Activated CD8-positive, alpha-beta memory T cell treated with anti-CD3 and anti-CD28 coated beads, Interleukin-2, amount 10 ng/mL, durations not matched to agents 7 days and 5 days (primary cell): ENCODE results near the gene NDE1. TPM values are rescaled to one million over a fixed set of nuclear protein-coding genes. Genes with fewer than 3 reads are reported as not detected.

ENCODE experiments used
- ATAC-seq: fragments of 150-1000 bp; cut with Tn5 transposase; one replicate; pipeline ENCODE4 v1.10.0; 2021; ENCODE audit warnings: moderate library complexity
- CTCF ChIA-PET: fragments of 350-600 bp; sonication (Branson Sonifier 250); formaldehyde crosslinking; loops from one replicate; lab custom pipeline; 2021; ENCODE audit warnings: antibody characterized with exemption; lab: Charles Lee
- DNase-seq: peaks from one replicate; pipeline ENCODE4 v3.0.0-alpha.2; 2020
- H3K27ac Mint-ChIP-seq: one replicate; pipeline ENCODE4 v1.8.0; 2021; ENCODE audit warnings: mild to moderate bottlenecking, mixed read lengths
- H3K27me3 Mint-ChIP-seq: one replicate; pipeline ENCODE4 v1.8.0; 2021; ENCODE audit warnings: mixed read lengths
- H3K36me3 Mint-ChIP-seq: one replicate; pipeline ENCODE4 v1.8.0; 2021; ENCODE audit warnings: mild to moderate bottlenecking, mixed read lengths
- H3K4me1 Mint-ChIP-seq: one replicate; pipeline ENCODE4 v1.8.0; 2021; ENCODE audit warnings: mixed read lengths
- H3K4me3 Mint-ChIP-seq: one replicate; pipeline ENCODE4 v1.8.0; 2021; ENCODE audit warnings: mild to moderate bottlenecking, moderate library complexity, mixed read lengths
- H3K9me3 Mint-ChIP-seq: one replicate; pipeline ENCODE4 v1.8.0; 2022; ENCODE audit warnings: low read depth, mixed read lengths
- total RNA-seq, 2 experiments: library from RNA; stranded (reverse); gene quantifications; one replicate each; pipeline ENCODE4 v1.2.3, GENCODE V29; 2021

NDE1 gene
- total RNA-seq, 2 experiments from 2014 or later = 127 to 138 TPM

- Mint-ChIP-seq H3K4me1 (peaks cover 2% of the 10 kb centered on the region), H3K9me3 (no peaks in the 10 kb centered on the region)
- CTCF ChIA-PET = interaction anchor here (0.6 to 2.5 kb wide), 8 partner anchors 11 to 426 kb away, joined by 3 to 15 read pairs (median 4); no protein-coding TSS in a partner anchor
These were observed 115.8 kb downstream of the NDE1 start for GRCh38 chr16:15765880-15766279.

GRCh38 chr16:15766918-15767317 lies 116.9 kb downstream of the NDE1 start:
- H3K4me1 Mint-ChIP-seq = peaks cover 2% of the 10 kb centered on the region
- no peak overlapping the region for H3K4me3 Mint-ChIP-seq
- no peak overlapping the region for H3K27ac Mint-ChIP-seq
- CTCF ChIA-PET = interaction anchor here (1.2 to 2.5 kb wide), 3 partner anchors 15 to 361 kb away, joined by 3 to 15 read pairs (median 13); no protein-coding TSS in a partner anchor
- H3K27me3 Mint-ChIP-seq = peaks cover 6% of the 10 kb centered on the region
- ATAC-seq (no peak), DNase-seq (no peak)
- H3K9me3 Mint-ChIP-seq = no peaks in the 10 kb centered on the region
- no peaks in the 10 kb centered on the region for H3K36me3 Mint-ChIP-seq

More at GRCh38 chr16:15765880-15766279, 115.8 kb downstream of the NDE1 start:
- Mint-ChIP-seq H3K4me3 (no peak overlapping the region), H3K27me3 (peaks cover 9% of the 10 kb centered on the region), H3K36me3 (no peaks in the 10 kb centered on the region), H3K27ac (no peak overlapping the region)
- ATAC-seq (peak; percentile 76), DNase-seq (peak; percentile 69)

- Mint-ChIP-seq H3K36me3 (no peaks in the 10 kb centered on the region), H3K27me3 (no peaks in the 10 kb centered on the region), H3K27ac (no peak overlapping the region), H3K4me1 (peaks cover 2% of the 10 kb centered on the region), H3K9me3 (no peaks in the 10 kb centered on the region), H3K4me3 (no peak overlapping the region)
- ATAC-seq (no peak), DNase-seq (no peak)
- CTCF ChIA-PET = no interaction called here
These were observed 118.2 kb downstream of the NDE1 start for GRCh38 chr16:15768201-15768600.

- Mint-ChIP-seq H3K36me3 (no peaks in the 10 kb centered on the region), H3K4me1 (peaks cover 2% of the 10 kb centered on the region), H3K4me3 (no peak overlapping the region), H3K27ac (no peak overlapping the region), H3K9me3 (no peaks in the 10 kb centered on the region), H3K27me3 (peaks cover 7% of the 10 kb centered on the region)
- CTCF ChIA-PET = interaction anchor here (1.0 kb wide), 1 partner anchor 9 kb away, joined by 3 read pairs; no protein-coding TSS in a partner anchor
- ATAC-seq (no peak), DNase-seq (no peak)
These were observed 119.2 kb downstream of the NDE1 start for GRCh38 chr16:15769239-15769638.

GRCh38 chr16:15770107-15770506 lies 120.1 kb downstream of the NDE1 start:
- H3K4me3 Mint-ChIP-seq = no peak overlapping the region
- H3K27ac Mint-ChIP-seq = no peak overlapping the region
- no peak for DNase-seq
- no peaks in the 10 kb centered on the region for H3K9me3 Mint-ChIP-seq
- no peaks in the 10 kb centered on the region for H3K36me3 Mint-ChIP-seq
- no peak for ATAC-seq
- H3K27me3 Mint-ChIP-seq = peaks cover 14% of the 10 kb centered on the region
- peaks cover 2% of the 10 kb centered on the region for H3K4me1 Mint-ChIP-seq
- CTCF ChIA-PET = interaction anchor here (1.5 kb wide), 1 partner anchor 51 kb away, joined by 3 read pairs; no protein-coding TSS in a partner anchor

GRCh38 chr16:15770512-15770911 lies 120.5 kb downstream of the NDE1 start:
- no peak overlapping the region for H3K27ac Mint-ChIP-seq
- H3K4me1 Mint-ChIP-seq = peaks cover 2% of the 10 kb centered on the region
- H3K9me3 Mint-ChIP-seq = no peaks in the 10 kb centered on the region
- no peak for DNase-seq
- no peak for ATAC-seq
- no peaks in the 10 kb centered on the region for H3K36me3 Mint-ChIP-seq
- CTCF ChIA-PET = interaction anchor here (1.5 kb wide), 1 partner anchor 51 kb away, joined by 3 read pairs; no protein-coding TSS in a partner anchor
- H3K27me3 Mint-ChIP-seq = peaks cover 14% of the 10 kb centered on the region
- H3K4me3 Mint-ChIP-seq = no peak overlapping the region

GRCh38 chr16:15771694-15772093 lies 121.6 kb downstream of the NDE1 start:
- no peak overlapping the region for H3K4me3 Mint-ChIP-seq
- H3K36me3 Mint-ChIP-seq = no peaks in the 10 kb centered on the region
- H3K9me3 Mint-ChIP-seq = no peaks in the 10 kb centered on the region
- ATAC-seq (no peak), DNase-seq (no peak)
- peaks cover 19% of the 10 kb centered on the region for H3K27me3 Mint-ChIP-seq
- no peak overlapping the region for H3K27ac Mint-ChIP-seq
- CTCF ChIA-PET = no interaction called here
- no peaks in the 10 kb centered on the region for H3K4me1 Mint-ChIP-seq

GRCh38 chr16:15772579-15773293 lies 122.7 kb downstream of the NDE1 start:
- H3K27me3 Mint-ChIP-seq = peaks cover 20% of the 10 kb centered on the region
- H3K4me3 Mint-ChIP-seq = no peak overlapping the region
- CTCF ChIA-PET = no interaction called here
- H3K27ac Mint-ChIP-seq = no peak overlapping the region
- no peaks in the 10 kb centered on the region for H3K9me3 Mint-ChIP-seq
- no peak for ATAC-seq
- DNase-seq = no peak
- H3K4me1 Mint-ChIP-seq = no peaks in the 10 kb centered on the region
- H3K36me3 Mint-ChIP-seq = no peaks in the 10 kb centered on the region

GRCh38 chr16:15773968-15774367 lies 123.9 kb downstream of the NDE1 start:
- ATAC-seq (no peak), DNase-seq (no peak)
- CTCF ChIA-PET = no interaction called here
- Mint-ChIP-seq H3K27ac (no peak overlapping the region), H3K4me3 (no peak overlapping the region), H3K9me3 (no peaks in the 10 kb centered on the region), H3K36me3 (no peaks in the 10 kb centered on the region), H3K4me1 (no peaks in the 10 kb centered on the region), H3K27me3 (peaks cover 20% of the 10 kb centered on the region)

- peaks cover 20% of the 10 kb centered on the region for H3K27me3 Mint-ChIP-seq
These were observed 125.2 kb downstream of the NDE1 start for GRCh38 chr16:15775209-15775608.

GRCh38 chr16:15775663-15776304 lies 125.7 kb downstream of the NDE1 start:
- Mint-ChIP-seq H3K36me3 (no peaks in the 10 kb centered on the region), H3K4me1 (no peaks in the 10 kb centered on the region), H3K4me3 (no peak overlapping the region), H3K27me3 (peaks cover 20% of the 10 kb centered on the region), H3K9me3 (no peaks in the 10 kb centered on the region), H3K27ac (no peak overlapping the region)
- no peak for ATAC-seq
- CTCF ChIA-PET = no interaction called here
- no peak for DNase-seq

More at GRCh38 chr16:15775209-15775608, 125.2 kb downstream of the NDE1 start:
- no peak overlapping the region for H3K4me3 Mint-ChIP-seq
- H3K9me3 Mint-ChIP-seq = no peaks in the 10 kb centered on the region
- H3K4me1 Mint-ChIP-seq = no peaks in the 10 kb centered on the region
- CTCF ChIA-PET = interaction anchor here (0.5 kb wide), 1 partner anchor 425 kb away, joined by 3 read pairs; no protein-coding TSS in a partner anchor
- H3K27ac Mint-ChIP-seq = no peak overlapping the region
- no peaks in the 10 kb centered on the region for H3K36me3 Mint-ChIP-seq
- ATAC-seq (no peak), DNase-seq (no peak)
